K562 (cell line): ENCODE results near the gene CD37. TPM values are rescaled to one million over a fixed set of nuclear protein-coding genes. Genes with fewer than 3 reads are reported as not detected.

Experiments
- ATAC-seq: fragments of 200-7000 bp; cut with Tn5 transposase; 3 replicates; pipeline ENCODE4 v1.9.1; 2020; ENCODE audit warnings: moderate library complexity
- BruUV-seq: library from RNA; stranded (reverse); fragments of 400-500 nt; replicated peaks from 2 replicates; lab custom pipeline; 2021; lab: Mats Ljungman, UMichigan
- CTCF ChIA-PET: fragments of 300-600 bp; formaldehyde crosslinking; extraction: SDS; loops from one replicate; lab custom pipeline; 2021; ENCODE audit warnings: low intra/inter-chr PET ratio; lab: Yijun Ruan, JAX
- POLR2A ChIA-PET: fragments of 300-600, 350-650 bp; sonication (Branson Sonifier 250); formaldehyde crosslinking; extraction: SDS; loops from one replicate; lab custom pipeline; 2021; ENCODE audit warnings: antibody characterized with exemption, inconsistent platforms; lab: Yijun Ruan, JAX
- DNase-seq, 4 experiments: peaks; one replicate each; pipeline versions ENCODE4 v3.0.0 to v3.0.0-alpha.2; 2011 to 2018; ENCODE audit warnings: low spot score in 3 of 4, mixed read lengths in 3 of 4; ENCODE audit errors: extremely low read depth in 1 of 4
- FAIRE-seq: peaks from 2 replicates; lab custom pipeline; 2011; peaks lifted over from hg19 to GRCh38; lab: Jason Lieb, UNC
- H2AFZ ChIP-seq: 2 replicates; pipeline ENCODE4 v1.6.0; 2011; ENCODE audit warnings: low read depth, low read length, control low read depth, inconsistent platforms
- H3K27ac ChIP-seq: fragments of 200-600 bp; 3 replicates; pipeline ENCODE4 v1.8.0; 2011; ENCODE audit warnings: low read depth, mild to moderate bottlenecking, control low read depth, inconsistent platforms, low read length, moderate library complexity, mixed read lengths; ENCODE audit errors: extremely low read depth
- H3K27me3 ChIP-seq, 2 experiments: fragments of 300-600 bp in 1 of 2; 2 replicates in 1 of 2; 3 replicates in 1 of 2; pipeline versions ENCODE4 v1.6.0 to v1.8.0; 2011; ENCODE audit warnings: inconsistent platforms in 2 of 2, low read length in 2 of 2, mild to moderate bottlenecking in 1 of 2, mixed read lengths in 1 of 2, moderate library complexity in 1 of 2; ENCODE audit not compliant: control insufficient read depth in 2 of 2, insufficient read depth in 2 of 2
- H3K36me3 ChIP-seq: fragments of 300-600 bp; 3 replicates; pipeline ENCODE4 v1.8.0; 2011; ENCODE audit warnings: mild to moderate bottlenecking, low read length, inconsistent platforms; ENCODE audit not compliant: control insufficient read depth, insufficient read depth
- H3K4me1 ChIP-seq, 2 experiments: fragments of 200-600 bp in 1 of 2; replicated peaks in 1 of 2; 2 replicates in 1 of 2; 3 replicates in 1 of 2; pipeline versions ENCODE4 v1.5.1 to v1.8.0; 2011; ENCODE audit warnings: inconsistent platforms in 2 of 2, low read length in 2 of 2, mild to moderate bottlenecking in 1 of 2, mixed read lengths in 1 of 2, moderate library complexity in 1 of 2; ENCODE audit not compliant: control insufficient read depth in 2 of 2, insufficient read depth in 2 of 2
- H3K4me2 ChIP-seq: 2 replicates; pipeline ENCODE4 v1.6.1; 2011; ENCODE audit warnings: low read length, control low read depth, inconsistent platforms, mixed read lengths; ENCODE audit not compliant: insufficient read depth
- H3K4me3 ChIP-seq: fragments of 200-600 bp; sonication (generic), shearing (Covaris generic); 2 replicates; pipeline ENCODE4 v1.5.1; 2016; ENCODE audit warnings: control low read depth, inconsistent platforms
- H3K79me2 ChIP-seq: fragments of 200-600 bp; 3 replicates; pipeline ENCODE4 v1.8.0; 2011; ENCODE audit warnings: low read length, inconsistent platforms; ENCODE audit not compliant: control insufficient read depth, insufficient read depth
- H3K9ac ChIP-seq, 2 experiments: 2 replicates each; pipeline versions ENCODE4 v1.6.0 to v1.6.1; 2011; ENCODE audit warnings: low read depth in 2 of 2, low read length in 2 of 2, control low read depth in 1 of 2, inconsistent platforms in 1 of 2, mild to moderate bottlenecking in 1 of 2, mixed read lengths in 1 of 2; ENCODE audit not compliant: insufficient read depth in 1 of 2
- H3K9me1 ChIP-seq: one replicate; pipeline ENCODE4 v1.6.0; 2011; ENCODE audit warnings: inconsistent platforms, mild to moderate bottlenecking, low read length, moderate library complexity; ENCODE audit not compliant: control insufficient read depth, insufficient read depth
- H3K9me3 ChIP-seq: replicated peaks from 2 replicates; pipeline ENCODE4 v1.5.1; 2011; ENCODE audit warnings: low read depth, low read length, inconsistent platforms; ENCODE audit not compliant: control insufficient read depth, insufficient read depth
- H4K20me1 ChIP-seq: replicated peaks from 2 replicates; pipeline ENCODE4 v1.6.1; 2011; ENCODE audit warnings: low read length, inconsistent platforms, mixed read lengths; ENCODE audit not compliant: control insufficient read depth, insufficient read depth
- BRD9 ChIP-seq: fragments of 450-650 bp; IDR thresholded peaks from 2 replicates; pipeline ENCODE4 v1.6.1; 2018; ENCODE audit warnings: low read depth; ENCODE audit not compliant: partially characterized antibody
- CXXC5 ChIP-seq: fragments of 250-450 bp; sonication (Bioruptor Pico); IDR thresholded peaks from 2 replicates; pipeline ENCODE4 v1.8.0; 2022; ENCODE audit warnings: inconsistent platforms, mild to moderate bottlenecking, moderate library complexity
- ELF1 ChIP-seq: fragments of 200-800 bp; sonication (Bioruptor generic); IDR thresholded peaks from 2 replicates; pipeline ENCODE4 v1.6.1; 2016; ENCODE audit warnings: missing genetic modification characterization, missing compliant biosample characterization
- HNRNPH1 ChIP-seq: fragments of 200-400 bp; formaldehyde crosslinking; optimal IDR thresholded peaks from 2 replicates; pipeline ENCODE3; 2017; ENCODE audit warnings: low read depth, mild to moderate bottlenecking, low read length, moderate library complexity
- RBM17 ChIP-seq: fragments of 200-400 bp; formaldehyde crosslinking; IDR thresholded peaks from 2 replicates; pipeline ENCODE4 v1.6.1; 2017; ENCODE audit warnings: low read depth, mild to moderate bottlenecking, low read length, borderline replicate concordance
- SMAD1 ChIP-seq: fragments of 150-350 bp; IDR thresholded peaks from 2 replicates; pipeline ENCODE4 v1.6.1; 2014; ENCODE audit warnings: low read length, low read depth; ENCODE audit not compliant: partially characterized antibody
- THAP12 ChIP-seq: fragments of 250-450 bp; sonication (Bioruptor Pico); IDR thresholded peaks from 2 replicates; pipeline ENCODE4 v1.9.0; 2021; ENCODE audit warnings: mild to moderate bottlenecking, inconsistent platforms
- ZBTB49 ChIP-seq: sonication (generic); formaldehyde crosslinking; IDR thresholded peaks from 2 replicates; pipeline ENCODE4 v1.8.0; 2022; ENCODE audit warnings: missing genetic modification reagents, mild to moderate bottlenecking, borderline replicate concordance
- ZNF445 ChIP-seq: fragments of 250-450 bp; sonication (Bioruptor Pico); IDR thresholded peaks from 2 replicates; pipeline ENCODE4 v1.4.0; 2020; ENCODE audit warnings: low read depth, mild to moderate bottlenecking, moderate library complexity
- WGBS: fragments of 100-300 bp; shearing (Covaris generic); methylation state at CpG from one replicate; pipeline ENCODE4 v1.1.6; 2016; ENCODE audit warnings: low coverage, mixed read lengths; ENCODE audit not compliant: insufficient coverage; ENCODE audit errors: missing lambda C conversion rate; 5-methylcytosine and 5-hydroxymethylcytosine counted together
- in situ Hi-C: fragments of 300-500 bp; cut with MboI; formaldehyde crosslinking; loops from 4 replicates; pipeline ENCODE4 v1.15.0; 2018; ENCODE audit warnings: inconsistent platforms, mixed read lengths
- intact Hi-C: fragments of 100-400 bp; cut with micrococcal nuclease; formaldehyde crosslinking; loops from 2 replicates; pipeline ENCODE4 v1.14.2; 2022
- polyA plus RNA-seq, 8 experiments: library from polyadenylated mRNA; depleted of rRNA in 4 of 8; stranded (reverse) in 5 of 8; unstranded in 3 of 8; fragments of >200 nt; fragmentation: Nextera tagmentation in 2 of 8; fragmentation: Illumina TruSeq in 1 of 8; extraction: Ambion mirVana in 2 of 8; extraction: Trizol in 1 of 8; gene quantifications; 2 replicates each; pipeline versions ENCODE4 v1.2.1 to v1.2.3, GENCODE V29; 2011 to 2014; ENCODE audit warnings: inconsistent platforms in 1 of 8, missing spikeins in 1 of 8
- total RNA-seq, 7 experiments: library from RNA; depleted of rRNA in 6 of 7; stranded (reverse); fragments of >200 nt in 6 of 7; fragmentation: Illumina TruSeq in 2 of 7; extraction: Trizol in 2 of 7; gene quantifications; 2 replicates each; pipeline versions ENCODE4 v1.2.1 to v1.2.3, GENCODE V29; 2011 to 2021; ENCODE audit warnings: low replicate concordance in 1 of 7

Gene CD37
- total and polyA plus RNA-seq, 9 of the 15 experiments (the other 6 are each of a cell fraction or from before 2014, with no cell fraction given) = 2.5 to 19.0 (median 7.4) TPM

- Histone ChIP-seq H3K9ac (peak overlapping the region; percentile 22 to 58; a peak in 2 of 4 replicates), H4K20me1 (no peaks in the 10 kb centered on the region), H3K79me2 (no peaks in the 10 kb centered on the region), H3K4me3 (no peak overlapping the region), H2AFZ (no peak overlapping the region), H3K9me1 (no peaks in the 10 kb centered on the region), H3K27ac (no peak overlapping the region)
- ATAC-seq (no peak), FAIRE-seq (no peak)
- 83% methylated on average over 8 of the region's 12 CpGs for WGBS
- in situ Hi-C loops = no loop called here
- CTCF ChIA-PET = no interaction called here
- TF ChIP-seq RBM17 (no peak), ELF1 (tag) (0 out of 2 replicates have a peak, but pooled peaks have one; percentile 16)
- TF ChIP-seq, all 486 proteins: peak for 1
- POLR2A ChIA-PET = no interaction called here
- intact Hi-C loops = no loop called here
- no peaks in the 10 kb centered on the region for H3K9me3 ChIP-seq
- no peaks in the 10 kb centered on the region for H3K27me3 ChIP-seq
- H3K4me1 ChIP-seq = peaks cover 5 to 21% of the 10 kb centered on the region in 2 experiments; a peak in 4 of 5 replicates
- peaks cover 26% of the 10 kb centered on the region; the same call in 1 of the 3 replicates for H3K36me3 ChIP-seq
- H3K4me2 ChIP-seq = no peak overlapping the region
- no peak for DNase-seq
- BruUV-seq = no TSS peak
These were observed 20.7 kb downstream of the CD37 start for GRCh38 chr19:49355909-49356353.

GRCh38 chr19:49356382-49356781 lies 21.2 kb downstream of the CD37 start:
- FAIRE-seq (no peak), ATAC-seq (no peak), DNase-seq (no peak)
- Histone ChIP-seq H3K27me3 (no peaks in the 10 kb centered on the region), H3K27ac (no peak overlapping the region), H3K9me1 (no peaks in the 10 kb centered on the region), H3K4me3 (no peak overlapping the region), H3K4me2 (no peak overlapping the region), H3K9ac (peak overlapping the region; percentile 22 to 81; a peak in 3 of 4 replicates), H2AFZ (no peak overlapping the region), H3K9me3 (no peaks in the 10 kb centered on the region), H3K36me3 (peaks cover 22% of the 10 kb centered on the region; the same call in 1 of the 3 replicates), H3K79me2 (peaks cover 4% of the 10 kb centered on the region; the same call in 1 of the 3 replicates), H4K20me1 (no peaks in the 10 kb centered on the region), H3K4me1 (peaks cover 7 to 26% of the 10 kb centered on the region in 2 experiments; a peak in 4 of 5 replicates)
- intact Hi-C loops = no loop called here
- no TSS peak for BruUV-seq
- TF ChIP-seq SMAD1 (no peak), CXXC5 (no peak), BRD9 (no peak), ZNF445 (CRISPR knock-in tag) (no peak), HNRNPH1 (no peak), ZBTB49 (CRISPR knock-in tag) (no peak), THAP12 (CRISPR knock-in tag) (no peak)
- CTCF ChIA-PET = no interaction called here
- 53% methylated on average over 4 of the region's 7 CpGs for WGBS
- POLR2A ChIA-PET = no interaction called here
- in situ Hi-C loops = no loop called here
